GM15510 (cell line): Measurements from ENCODE around the gene MTAP.

Source experiments
- POLR2A ChIP-seq: IDR thresholded peaks from 3 replicates; pipeline ENCODE4 v1.6.1; 2011; ENCODE audit warnings: borderline replicate concordance; ENCODE audit not compliant: insufficient read length; ENCODE audit errors: extremely low read depth

The MTAP gene

GRCh38 chr9:21965401-21965951 is 163.0 kb downstream of the MTAP start:
- TF ChIP-seq POLR2A, result no peak

GRCh38 chr9:21966140-21966851 is 163.9 kb downstream of the MTAP start:
- no peak for TF ChIP-seq POLR2A

- TF ChIP-seq POLR2A, result no peak
Observed at GRCh38 chr9:21967169-21967568, 164.7 kb downstream of the MTAP start.

- no peak for TF ChIP-seq POLR2A
Observed at GRCh38 chr9:21967702-21968101, 165.3 kb downstream of the MTAP start.

GRCh38 chr9:21968331-21969010 is 166.0 kb downstream of the MTAP start:
- TF ChIP-seq POLR2A, result no peak

- no peak for TF ChIP-seq POLR2A
Observed at GRCh38 chr9:21969011-21969940, 166.8 kb downstream of the MTAP start.

- TF ChIP-seq POLR2A, result no peak
Observed at GRCh38 chr9:21969951-21970799, 167.7 kb downstream of the MTAP start.

- TF ChIP-seq POLR2A, result no peak
Observed at GRCh38 chr9:21970800-21971640, 168.6 kb downstream of the MTAP start.

- TF ChIP-seq POLR2A, result no peak
Observed at GRCh38 chr9:21972361-21972760, 169.9 kb downstream of the MTAP start.

GRCh38 chr9:21974343-21974721 is 171.9 kb downstream of the MTAP start:
- TF ChIP-seq POLR2A, result no peak

- TF ChIP-seq POLR2A, result no peak
Observed at GRCh38 chr9:21974722-21975409, 172.4 kb downstream of the MTAP start.

GRCh38 chr9:21976334-21976875 is 174.0 kb downstream of the MTAP start:
- no peak for TF ChIP-seq POLR2A
